GM12873 (cell line): ENCODE measurements around the gene RBM19.

Experiments used
- TF ChIP-seq, protein P1 (sequence below): IDR thresholded peaks from 2 replicates; pipeline ENCODE4 v1.5.1; 2012; ENCODE audit warnings: low read depth, mild to moderate bottlenecking, moderate library complexity, low read length, control low read depth; ENCODE audit not compliant: insufficient read depth; ENCODE audit errors: missing control alignments

Gene RBM19

DNA sequence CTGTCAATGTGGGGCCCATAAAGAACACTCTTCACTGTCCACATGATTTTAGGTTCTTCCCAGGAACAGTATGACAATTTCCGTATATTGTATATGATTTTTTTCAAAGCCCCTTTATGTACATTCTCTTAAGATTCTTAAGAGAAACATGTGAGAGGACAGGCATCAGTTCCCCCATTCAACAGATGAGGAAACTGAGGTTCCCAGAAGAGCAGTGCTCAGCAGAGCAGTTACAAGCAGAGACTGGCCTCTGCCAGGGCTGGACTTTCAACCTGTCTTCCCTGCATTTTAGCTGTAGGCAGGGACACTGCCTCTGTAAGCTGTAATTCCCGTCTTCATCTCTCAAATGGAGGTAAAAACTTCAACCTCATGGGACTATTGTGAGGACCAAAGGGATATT lies 77.7 kb downstream of the RBM19 start:
- TF ChIP-seq, protein P1, sequence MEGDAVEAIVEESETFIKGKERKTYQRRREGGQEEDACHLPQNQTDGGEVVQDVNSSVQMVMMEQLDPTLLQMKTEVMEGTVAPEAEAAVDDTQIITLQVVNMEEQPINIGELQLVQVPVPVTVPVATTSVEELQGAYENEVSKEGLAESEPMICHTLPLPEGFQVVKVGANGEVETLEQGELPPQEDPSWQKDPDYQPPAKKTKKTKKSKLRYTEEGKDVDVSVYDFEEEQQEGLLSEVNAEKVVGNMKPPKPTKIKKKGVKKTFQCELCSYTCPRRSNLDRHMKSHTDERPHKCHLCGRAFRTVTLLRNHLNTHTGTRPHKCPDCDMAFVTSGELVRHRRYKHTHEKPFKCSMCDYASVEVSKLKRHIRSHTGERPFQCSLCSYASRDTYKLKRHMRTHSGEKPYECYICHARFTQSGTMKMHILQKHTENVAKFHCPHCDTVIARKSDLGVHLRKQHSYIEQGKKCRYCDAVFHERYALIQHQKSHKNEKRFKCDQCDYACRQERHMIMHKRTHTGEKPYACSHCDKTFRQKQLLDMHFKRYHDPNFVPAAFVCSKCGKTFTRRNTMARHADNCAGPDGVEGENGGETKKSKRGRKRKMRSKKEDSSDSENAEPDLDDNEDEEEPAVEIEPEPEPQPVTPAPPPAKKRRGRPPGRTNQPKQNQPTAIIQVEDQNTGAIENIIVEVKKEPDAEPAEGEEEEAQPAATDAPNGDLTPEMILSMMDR: no peak

- TF ChIP-seq, protein P1: no peak
These were observed 78.2 kb downstream of the RBM19 start for GRCh38 chr12:113887906-113888305.

DNA sequence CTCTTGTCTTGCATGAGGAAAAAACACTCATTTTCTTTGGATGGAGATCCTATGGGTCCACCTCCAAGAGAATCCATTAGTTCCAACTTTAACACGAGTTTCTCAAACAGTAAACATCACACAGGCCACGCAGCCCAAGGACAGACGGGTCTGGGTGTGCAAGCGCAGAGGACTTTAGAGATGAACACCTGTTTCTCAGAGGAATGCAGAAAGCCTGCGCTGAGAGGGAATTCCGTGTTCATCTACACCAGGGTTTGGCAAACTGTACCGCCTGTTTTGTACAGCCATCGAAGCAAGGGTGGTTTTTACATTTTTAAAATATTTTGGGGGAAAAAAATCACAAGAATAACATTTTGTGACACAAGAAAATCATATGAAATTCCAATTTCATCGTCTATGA lies 79.4 kb downstream of the RBM19 start:
- TF ChIP-seq, protein P1: no peak

GRCh38 chr12:113884392-113884791 lies 81.7 kb downstream of the RBM19 start:
- TF ChIP-seq, protein P1: no peak

GRCh38 chr12:113882690-113883089 lies 83.4 kb downstream of the RBM19 start:
- TF ChIP-seq, protein P1: no peak

GRCh38 chr12:113880988-113881962 lies 84.8 kb downstream of the RBM19 start:
- TF ChIP-seq, protein P1: no peak

- TF ChIP-seq, protein P1: no peak
These were observed 85.8 kb downstream of the RBM19 start for GRCh38 chr12:113880326-113880725.
